ENCODE measurements around the gene CNTN4. TPM values are rescaled to one million over a fixed set of nuclear protein-coding genes. Genes with fewer than 3 reads are reported as not detected.

The CNTN4 gene
- total RNA-seq, 1 donor from 2014 or later, result not detected

DNA sequence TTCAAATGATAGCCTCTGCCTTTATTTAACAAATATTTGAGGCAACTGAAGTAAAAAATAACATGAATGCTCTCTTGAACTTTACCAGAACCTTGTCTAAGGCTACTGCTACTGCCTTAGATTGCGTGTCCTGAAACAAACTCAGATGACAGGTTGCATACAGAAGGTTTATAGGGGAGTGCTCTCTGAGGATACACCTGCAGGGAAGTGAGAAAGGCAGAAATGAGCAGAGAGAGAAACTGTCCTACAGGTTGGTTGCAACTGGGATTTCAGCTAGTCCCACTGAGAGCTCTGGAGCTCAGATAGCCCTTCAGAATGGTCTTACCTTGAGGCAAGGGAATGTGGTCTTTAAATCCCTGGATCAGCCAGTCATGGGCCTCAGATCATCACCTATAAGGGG, 846.0 kb downstream of the CNTN4 start:
- no peaks in the 10 kb centered on the region for H3K27me3 Mint-ChIP-seq (ENCODE audit: low read depth, unreplicated experiment)
- FAIRE-seq (no peak), DNase-seq (ENCODE audit: low read depth) (no peak)
- H3K9ac ChIP-seq (ENCODE audit: low read length), result no peak overlapping the region
- no peaks in the 10 kb centered on the region for H3K27me3 ChIP-seq (ENCODE audit: insufficient read depth, low read length)
- H3K9me3 Mint-ChIP-seq (ENCODE audit: unreplicated experiment), result peaks cover 6% of the 10 kb centered on the region
- H3K79me2 ChIP-seq (ENCODE audit: insufficient read depth, low read length), result no peaks in the 10 kb centered on the region
- no peak overlapping the region for H3K4me2 ChIP-seq (ENCODE audit: low read length)
- no peaks in the 10 kb centered on the region for H3K36me3 ChIP-seq (ENCODE audit: insufficient read depth, low read length)
- H2AFZ ChIP-seq (ENCODE audit: low read depth, low read length), result no peak overlapping the region
- H3K4me1 ChIP-seq (ENCODE audit: insufficient read depth, low read length), result no peaks in the 10 kb centered on the region
- H3K36me3 Mint-ChIP-seq (ENCODE audit: low read depth, unreplicated experiment), result no peaks in the 10 kb centered on the region
- H4K20me1 ChIP-seq (ENCODE audit: insufficient read depth, low read length), result no peaks in the 10 kb centered on the region
- H3K9me3 ChIP-seq (ENCODE audit: insufficient read depth, low read depth, low read length), result no peaks in the 10 kb centered on the region
- no peak overlapping the region for H3K4me3 ChIP-seq (ENCODE audit: insufficient read depth, low read depth, low read length)
- H3K27ac ChIP-seq (ENCODE audit: low read depth, low read length), result no peak overlapping the region
- H3K4me1 Mint-ChIP-seq (ENCODE audit: low read depth, unreplicated experiment), result no peaks in the 10 kb centered on the region
- no peak overlapping the region for H3K4me3 Mint-ChIP-seq (ENCODE audit: unreplicated experiment)
- H3K27ac Mint-ChIP-seq (ENCODE audit: unreplicated experiment), result no peak overlapping the region
- TF ChIP-seq, protein P1, sequence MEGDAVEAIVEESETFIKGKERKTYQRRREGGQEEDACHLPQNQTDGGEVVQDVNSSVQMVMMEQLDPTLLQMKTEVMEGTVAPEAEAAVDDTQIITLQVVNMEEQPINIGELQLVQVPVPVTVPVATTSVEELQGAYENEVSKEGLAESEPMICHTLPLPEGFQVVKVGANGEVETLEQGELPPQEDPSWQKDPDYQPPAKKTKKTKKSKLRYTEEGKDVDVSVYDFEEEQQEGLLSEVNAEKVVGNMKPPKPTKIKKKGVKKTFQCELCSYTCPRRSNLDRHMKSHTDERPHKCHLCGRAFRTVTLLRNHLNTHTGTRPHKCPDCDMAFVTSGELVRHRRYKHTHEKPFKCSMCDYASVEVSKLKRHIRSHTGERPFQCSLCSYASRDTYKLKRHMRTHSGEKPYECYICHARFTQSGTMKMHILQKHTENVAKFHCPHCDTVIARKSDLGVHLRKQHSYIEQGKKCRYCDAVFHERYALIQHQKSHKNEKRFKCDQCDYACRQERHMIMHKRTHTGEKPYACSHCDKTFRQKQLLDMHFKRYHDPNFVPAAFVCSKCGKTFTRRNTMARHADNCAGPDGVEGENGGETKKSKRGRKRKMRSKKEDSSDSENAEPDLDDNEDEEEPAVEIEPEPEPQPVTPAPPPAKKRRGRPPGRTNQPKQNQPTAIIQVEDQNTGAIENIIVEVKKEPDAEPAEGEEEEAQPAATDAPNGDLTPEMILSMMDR (IDR thresholded peaks at IDR 0.05; ENCODE audit: insufficient read depth, low read depth, low read length), result no peak
- no peak for TF ChIP-seq EZH2 (IDR thresholded peaks at IDR 0.05; ENCODE audit: insufficient read depth, low read length)

DNA sequence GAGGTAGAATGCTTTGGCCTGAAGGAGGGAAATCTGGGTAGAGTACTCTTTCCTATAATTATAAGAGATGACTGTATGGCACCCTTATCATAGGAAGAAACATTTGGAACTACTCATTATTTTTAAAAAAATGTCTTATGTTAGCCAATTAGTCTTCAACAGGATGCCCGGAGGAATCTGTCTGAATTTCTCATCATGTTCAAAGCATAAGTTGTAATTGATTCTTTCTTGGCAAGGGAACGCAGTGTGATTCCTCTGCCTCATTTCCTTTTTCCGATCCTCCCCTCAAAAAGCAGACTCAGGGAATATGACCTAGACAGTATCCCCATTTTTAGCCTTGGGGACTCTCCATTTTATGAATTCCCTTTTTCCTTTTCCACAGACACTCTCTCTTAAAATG, 846.5 kb downstream of the CNTN4 start:
- no peak for FAIRE-seq
- Mint-ChIP-seq H3K36me3 (ENCODE audit: low read depth, unreplicated experiment) (no peaks in the 10 kb centered on the region), H3K4me1 (ENCODE audit: low read depth, unreplicated experiment) (no peaks in the 10 kb centered on the region), H3K4me3 (ENCODE audit: unreplicated experiment) (no peak overlapping the region), H3K27ac (ENCODE audit: unreplicated experiment) (no peak overlapping the region), H3K9me3 (ENCODE audit: unreplicated experiment) (peaks cover 6% of the 10 kb centered on the region), H3K27me3 (ENCODE audit: low read depth, unreplicated experiment) (no peaks in the 10 kb centered on the region)
- Histone ChIP-seq H3K79me2 (ENCODE audit: insufficient read depth, low read length) (no peaks in the 10 kb centered on the region), H2AFZ (ENCODE audit: low read depth, low read length) (no peak overlapping the region), H3K4me3 (ENCODE audit: insufficient read depth, low read depth, low read length) (no peak overlapping the region), H3K36me3 (ENCODE audit: insufficient read depth, low read length) (no peaks in the 10 kb centered on the region), H3K27ac (ENCODE audit: low read depth, low read length) (no peak overlapping the region), H3K9ac (ENCODE audit: low read length) (no peak overlapping the region), H3K27me3 (ENCODE audit: insufficient read depth, low read length) (no peaks in the 10 kb centered on the region), H3K4me1 (ENCODE audit: insufficient read depth, low read length) (no peaks in the 10 kb centered on the region), H3K9me3 (ENCODE audit: insufficient read depth, low read depth, low read length) (no peaks in the 10 kb centered on the region), H4K20me1 (ENCODE audit: insufficient read depth, low read length) (no peaks in the 10 kb centered on the region), H3K4me2 (ENCODE audit: low read length) (no peak overlapping the region)
- no peak for DNase-seq (ENCODE audit: low read depth)
- no peak for TF ChIP-seq EZH2 (IDR thresholded peaks at IDR 0.05; ENCODE audit: insufficient read depth, low read length)
- TF ChIP-seq, protein P1 (IDR thresholded peaks at IDR 0.05; ENCODE audit: insufficient read depth, low read depth, low read length), result no peak

DNA sequence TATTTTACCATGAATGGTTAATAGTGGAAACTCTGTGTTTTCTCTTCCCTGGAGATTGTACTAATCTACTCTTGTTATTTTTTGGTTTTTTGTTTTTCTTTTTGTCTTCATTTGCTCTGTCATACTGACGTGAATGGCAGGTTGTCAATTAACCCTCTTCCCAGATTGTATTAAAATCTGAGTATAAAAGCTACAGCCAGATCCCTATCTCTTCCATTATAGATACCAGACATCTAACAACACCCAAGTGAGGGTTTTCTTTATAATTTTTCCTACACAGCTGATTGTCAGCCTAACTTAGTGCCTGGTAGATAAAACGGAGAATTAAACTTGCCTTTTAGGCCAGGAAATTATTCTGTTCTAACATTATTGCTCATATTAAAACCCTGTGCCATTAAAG, 848.9 kb downstream of the CNTN4 start:
- FAIRE-seq (no peak), DNase-seq (ENCODE audit: low read depth) (no peak)
- no peaks in the 10 kb centered on the region for H3K4me1 ChIP-seq (ENCODE audit: insufficient read depth, low read length)
- no peak overlapping the region for H3K27ac Mint-ChIP-seq (ENCODE audit: unreplicated experiment)
- no peak overlapping the region for H3K9ac ChIP-seq (ENCODE audit: low read length)
- H3K36me3 Mint-ChIP-seq (ENCODE audit: low read depth, unreplicated experiment), result no peaks in the 10 kb centered on the region
- H3K79me2 ChIP-seq (ENCODE audit: insufficient read depth, low read length), result no peaks in the 10 kb centered on the region
- no peaks in the 10 kb centered on the region for H3K4me1 Mint-ChIP-seq (ENCODE audit: low read depth, unreplicated experiment)
- H3K36me3 ChIP-seq (ENCODE audit: insufficient read depth, low read length), result no peaks in the 10 kb centered on the region
- peaks cover 5% of the 10 kb centered on the region for H3K9me3 Mint-ChIP-seq (ENCODE audit: unreplicated experiment)
- no peak overlapping the region for H2AFZ ChIP-seq (ENCODE audit: low read depth, low read length)
- no peak for TF ChIP-seq EZH2 (IDR thresholded peaks at IDR 0.05; ENCODE audit: insufficient read depth, low read length)
- TF ChIP-seq, protein P1 (IDR thresholded peaks at IDR 0.05; ENCODE audit: insufficient read depth, low read depth, low read length), result no peak
- no peaks in the 10 kb centered on the region for H3K27me3 ChIP-seq (ENCODE audit: insufficient read depth, low read length)
- no peaks in the 10 kb centered on the region for H4K20me1 ChIP-seq (ENCODE audit: insufficient read depth, low read length)
- no peak overlapping the region for H3K4me3 Mint-ChIP-seq (ENCODE audit: unreplicated experiment)
- no peaks in the 10 kb centered on the region for H3K27me3 Mint-ChIP-seq (ENCODE audit: low read depth, unreplicated experiment)
- no peak overlapping the region for H3K27ac ChIP-seq (ENCODE audit: low read depth, low read length)
- no peak overlapping the region for H3K4me3 ChIP-seq (ENCODE audit: insufficient read depth, low read depth, low read length)
- no peak overlapping the region for H3K4me2 ChIP-seq (ENCODE audit: low read length)
- H3K9me3 ChIP-seq (ENCODE audit: insufficient read depth, low read depth, low read length), result no peaks in the 10 kb centered on the region
